Endodermal cell (in vitro differentiated cells): ENCODE results near the gene TXNDC15. TPM values are rescaled to one million over a fixed set of nuclear protein-coding genes. Genes with fewer than 3 reads are reported as not detected.
"Not testable (repeated sequence)": the region's sequence is repeated elsewhere in the genome, so short reads cannot be mapped to it uniquely, and the experiment has no call there.

Experiments
- DNase-seq: peaks from one replicate; pipeline ENCODE4 v3.0.0-alpha.2; 2017
- H3K27ac ChIP-seq: 2 replicates; pipeline ENCODE4 v1.5.1; 2013; ENCODE audit warnings: mild to moderate bottlenecking, low read depth, low read length, moderate library complexity
- H3K27me3 ChIP-seq: 2 replicates; pipeline ENCODE4 v1.6.1; 2013; ENCODE audit warnings: mild to moderate bottlenecking, low read length, moderate library complexity; ENCODE audit not compliant: insufficient read depth, control insufficient read depth, poor library complexity, severe bottlenecking
- H3K36me3 ChIP-seq: 2 replicates; pipeline ENCODE4 v1.7.0; 2013; ENCODE audit warnings: mild to moderate bottlenecking, low read length, moderate library complexity; ENCODE audit not compliant: control insufficient read depth, insufficient read depth
- H3K4me1 ChIP-seq: one replicate; pipeline ENCODE4 v1.7.0; 2013; ENCODE audit warnings: low read length; ENCODE audit not compliant: control insufficient read depth, insufficient read depth
- H3K4me3 ChIP-seq: 2 replicates; pipeline ENCODE4 v1.5.1; 2013; ENCODE audit warnings: mild to moderate bottlenecking, low read length, moderate library complexity
- H3K9ac ChIP-seq: 2 replicates; pipeline ENCODE4 v1.6.1; 2013; ENCODE audit warnings: mild to moderate bottlenecking, low read length, moderate library complexity; ENCODE audit not compliant: poor library complexity, severe bottlenecking; ENCODE audit errors: extremely low read depth
- H3K9me3 ChIP-seq: 2 replicates; pipeline ENCODE4 v1.6.1; 2013; ENCODE audit warnings: mild to moderate bottlenecking, low read length, moderate library complexity; ENCODE audit not compliant: control insufficient read depth
- H3K27ac Mint-ChIP-seq: 2 replicates; pipeline ENCODE4 v1.8.0; 2020; ENCODE audit warnings: mixed read lengths
- H3K27me3 Mint-ChIP-seq: 2 replicates; pipeline ENCODE4 v1.8.0; 2021; ENCODE audit warnings: mild to moderate bottlenecking, mixed read lengths; ENCODE audit not compliant: insufficient read depth
- H3K36me3 Mint-ChIP-seq: 2 replicates; pipeline ENCODE4 v1.8.0; 2020; ENCODE audit warnings: low read depth, mixed read lengths
- H3K4me1 Mint-ChIP-seq: 2 replicates; pipeline ENCODE4 v1.8.0; 2020; ENCODE audit warnings: mixed read lengths
- H3K4me3 Mint-ChIP-seq: 2 replicates; pipeline ENCODE4 v1.8.0; 2020; ENCODE audit warnings: mild to moderate bottlenecking, moderate library complexity, mixed read lengths
- H3K9me3 Mint-ChIP-seq: 2 replicates; pipeline ENCODE4 v1.8.0; 2020; ENCODE audit warnings: mild to moderate bottlenecking, mixed read lengths
- CTCF ChIP-seq: fragments of 200-600 bp; sonication (generic); conservative IDR thresholded peaks from 2 replicates; pipeline ENCODE4 v1.5.0; 2021; ENCODE audit warnings: antibody characterized with exemption, mild to moderate bottlenecking
- WGBS, 2 experiments: methylation state at CpG; one replicate each; pipeline versions ENCODE4 v1.1.5 to v1.1.7; 2013; ENCODE audit warnings: missing lambda C conversion rate in 2 of 2, mixed read lengths in 1 of 2; ENCODE audit not compliant: insufficient coverage in 1 of 2, insufficient read length in 1 of 2; 5-methylcytosine and 5-hydroxymethylcytosine counted together
- total RNA-seq, 2 donors: library from RNA; stranded (reverse); fragmentation: NEBNext Ultra II Directional in 1 of 2; extraction: Animal tissue kit (Norgen Biotek cat#: 25700) in 1 of 2; gene quantifications; 2 replicates in 1 of 2; 3 replicates in 1 of 2; pipeline ENCODE4 v1.2.1, GENCODE V29; 2021

The TXNDC15 gene
- total RNA-seq, 2 donors from 2014 or later: 34.0 to 37.0 TPM

DNA sequence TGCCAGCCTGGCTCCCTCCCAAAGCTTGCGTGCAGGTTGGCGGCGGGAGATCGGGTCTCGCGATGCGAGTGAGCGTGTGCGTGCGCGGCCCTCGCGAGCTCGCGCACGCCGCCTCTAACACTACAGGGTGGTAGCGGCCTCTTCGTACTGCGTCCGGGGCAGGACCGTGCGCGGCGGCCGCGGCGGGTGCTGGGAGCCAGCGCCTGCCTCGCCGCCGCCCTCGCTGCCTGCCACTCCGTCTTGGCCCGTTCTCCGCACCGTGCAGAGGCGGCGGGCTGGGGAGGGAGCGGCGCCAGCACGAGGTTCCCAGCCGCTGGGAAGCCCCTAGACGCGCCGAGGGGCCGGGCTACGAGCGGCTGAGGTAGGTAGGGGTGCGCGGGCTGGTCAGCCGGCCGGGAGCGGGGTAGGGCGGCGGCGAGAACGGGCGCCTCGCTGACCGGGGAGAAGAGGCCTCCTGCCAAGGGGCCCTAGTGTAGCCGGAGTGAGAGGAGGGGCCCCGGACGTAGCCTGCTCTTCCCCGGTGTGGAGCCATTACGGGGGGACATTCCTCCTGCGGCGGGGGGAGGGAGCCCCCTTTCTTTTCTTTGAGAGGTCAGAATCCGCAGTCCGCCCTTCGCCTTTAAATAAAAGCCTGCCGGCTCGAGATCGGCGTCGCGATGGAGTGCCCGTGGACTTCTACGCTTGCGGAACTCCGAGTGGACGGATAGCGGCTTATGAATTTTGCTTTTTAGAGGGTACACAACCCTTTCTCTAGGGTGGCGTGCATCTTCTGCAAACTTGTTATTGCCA, 28.1 kb upstream of the TXNDC15 start, which contains the start of gene C5orf24:
Gene C5orf24, plus strand, starts transcription at position 117 of the 789 bp plus-strand sequence. CDS start 8,933 bp downstream, outside the sequence.
- Mint-ChIP-seq H3K4me1 (peaks cover 9% of the 10 kb centered on the region), H3K36me3 (peaks cover 21% of the 10 kb centered on the region), H3K4me3 (peak within 1 kb of the TSS; percentile 88), H3K9me3 (no peaks in the 10 kb centered on the region), H3K27ac (peak within 1 kb of the TSS; percentile 93), H3K27me3 (no peaks in the 10 kb centered on the region)
- Histone ChIP-seq H3K9me3 (peaks cover under 1% of the 10 kb centered on the region), H3K36me3 (peaks cover 30% of the 10 kb centered on the region), H3K9ac (peak within 1 kb of the TSS; percentile 90), H3K27ac (peak within 1 kb of the TSS; percentile 95), H3K4me3 (peak within 1 kb of the TSS; percentile 84), H3K27me3 (no peaks in the 10 kb centered on the region), H3K4me1 (no peaks in the 10 kb centered on the region)
- 0% methylated on average over 21 to 84 of the region's 84 CpGs for WGBS, 2 experiments
- TF ChIP-seq CTCF: no peak
- peak; percentile 91 for DNase-seq

GRCh38 chr5:134846641-134846960, 27.6 kb upstream of the TXNDC15 start:
- Mint-ChIP-seq H3K27me3 (no peaks in the 10 kb centered on the region), H3K4me3 (peak overlapping the region; percentile 88), H3K27ac (peak overlapping the region; percentile 81), H3K4me1 (peaks cover 9% of the 10 kb centered on the region), H3K9me3 (no peaks in the 10 kb centered on the region), H3K36me3 (peaks cover 25% of the 10 kb centered on the region)
- no peak for DNase-seq
- WGBS, 2 experiments: 3 to 7% methylated on average over 6 to 11 of the region's 11 CpGs
- Histone ChIP-seq H3K4me1 (no peaks in the 10 kb centered on the region), H3K4me3 (peak overlapping the region; percentile 84), H3K27me3 (no peaks in the 10 kb centered on the region), H3K27ac (peak overlapping the region; percentile 95), H3K9me3 (no peaks in the 10 kb centered on the region), H3K9ac (peak overlapping the region; percentile 90), H3K36me3 (peaks cover 31% of the 10 kb centered on the region)
- TF ChIP-seq CTCF: no peak

DNA sequence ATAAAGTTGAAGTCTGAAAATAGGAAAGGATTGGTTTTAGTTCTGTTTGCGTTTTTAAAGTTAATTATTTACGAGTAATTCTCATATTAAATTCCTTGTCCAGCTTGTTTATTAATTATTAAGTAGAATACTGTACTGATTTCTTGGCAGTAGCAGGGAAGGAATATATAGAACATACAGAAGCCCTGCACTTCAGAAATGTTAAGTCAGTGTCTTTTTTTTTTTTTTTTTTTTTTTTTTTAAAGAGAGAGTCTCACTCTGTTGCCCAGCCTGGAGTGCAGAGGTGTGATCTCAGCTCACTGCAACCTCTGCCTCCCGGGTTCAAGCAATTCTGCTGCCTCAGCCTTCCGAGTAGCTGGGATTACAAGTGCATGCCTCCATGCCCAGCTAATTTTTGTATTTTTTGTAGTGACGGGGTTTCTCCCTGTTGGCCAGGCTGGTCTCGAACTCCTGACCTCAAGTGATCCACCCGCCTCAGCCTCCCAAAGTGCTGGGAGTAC, 24.7 kb upstream of the TXNDC15 start:
- H3K27ac Mint-ChIP-seq, H3K4me1 Mint-ChIP-seq, H3K4me3 ChIP-seq, H3K27me3 Mint-ChIP-seq, H3K4me3 Mint-ChIP-seq, H3K9me3 Mint-ChIP-seq, H3K9me3 ChIP-seq, DNase-seq, H3K27me3 ChIP-seq, H3K9ac ChIP-seq, H3K27ac ChIP-seq, H3K4me1 ChIP-seq: not testable (repeated sequence)
- H3K36me3 Mint-ChIP-seq: peaks cover 39% of the 10 kb centered on the region
- H3K36me3 ChIP-seq: peaks cover 48% of the 10 kb centered on the region
- whole genome bisulfite sequencing, 2 experiments: 97 to 100% methylated on average over 4 to 7 of the region's 7 CpGs
